ENCODE results near the gene RAVER1. TPM values are rescaled to one million over a fixed set of nuclear protein-coding genes. Genes with fewer than 3 reads are reported as not detected.
A peak's percentile ranks its signal among the peaks of the same experiment; 100 is the strongest.

RAVER1 gene
- total RNA-seq, 1 donor from 2014 or later, result 24.8 TPM

GRCh38 chr19:10286803-10287737 is 46.3 kb downstream of the RAVER1 start, which contains the start of gene ICAM4:
Gene ICAM4, plus strand, starts transcription at chr19:10286955. Its CDS starts 58 bp downstream, at chr19:10287013.
- Mint-ChIP-seq H3K9me3 (ENCODE audit: unreplicated experiment) (peaks cover 7% of the 10 kb centered on the region), H3K27me3 (ENCODE audit: unreplicated experiment) (peaks cover 22% of the 10 kb centered on the region), H3K4me1 (ENCODE audit: low read depth, unreplicated experiment) (peaks cover 1% of the 10 kb centered on the region), H3K27ac (ENCODE audit: unreplicated experiment) (no peak within 1 kb of the TSS), H3K4me3 (ENCODE audit: unreplicated experiment) (no peak within 1 kb of the TSS), H3K36me3 (ENCODE audit: unreplicated experiment) (no peaks in the 10 kb centered on the region)
- DNase-seq, result peak; percentile 33
- TF ChIP-seq, protein P1, sequence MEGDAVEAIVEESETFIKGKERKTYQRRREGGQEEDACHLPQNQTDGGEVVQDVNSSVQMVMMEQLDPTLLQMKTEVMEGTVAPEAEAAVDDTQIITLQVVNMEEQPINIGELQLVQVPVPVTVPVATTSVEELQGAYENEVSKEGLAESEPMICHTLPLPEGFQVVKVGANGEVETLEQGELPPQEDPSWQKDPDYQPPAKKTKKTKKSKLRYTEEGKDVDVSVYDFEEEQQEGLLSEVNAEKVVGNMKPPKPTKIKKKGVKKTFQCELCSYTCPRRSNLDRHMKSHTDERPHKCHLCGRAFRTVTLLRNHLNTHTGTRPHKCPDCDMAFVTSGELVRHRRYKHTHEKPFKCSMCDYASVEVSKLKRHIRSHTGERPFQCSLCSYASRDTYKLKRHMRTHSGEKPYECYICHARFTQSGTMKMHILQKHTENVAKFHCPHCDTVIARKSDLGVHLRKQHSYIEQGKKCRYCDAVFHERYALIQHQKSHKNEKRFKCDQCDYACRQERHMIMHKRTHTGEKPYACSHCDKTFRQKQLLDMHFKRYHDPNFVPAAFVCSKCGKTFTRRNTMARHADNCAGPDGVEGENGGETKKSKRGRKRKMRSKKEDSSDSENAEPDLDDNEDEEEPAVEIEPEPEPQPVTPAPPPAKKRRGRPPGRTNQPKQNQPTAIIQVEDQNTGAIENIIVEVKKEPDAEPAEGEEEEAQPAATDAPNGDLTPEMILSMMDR (IDR thresholded peaks at IDR 0.05; ENCODE audit: partially characterized antibody, unreplicated experiment), result no peak

- TF ChIP-seq, protein P1 (IDR thresholded peaks at IDR 0.05; ENCODE audit: partially characterized antibody, unreplicated experiment), result no peak
- no peaks in the 10 kb centered on the region for H3K36me3 Mint-ChIP-seq (ENCODE audit: unreplicated experiment)
- DNase-seq, result no peak
- peaks cover 15% of the 10 kb centered on the region for H3K27me3 Mint-ChIP-seq (ENCODE audit: unreplicated experiment)
- no peak overlapping the region for H3K4me3 Mint-ChIP-seq (ENCODE audit: unreplicated experiment)
- H3K9me3 Mint-ChIP-seq (ENCODE audit: unreplicated experiment), result peaks cover 5% of the 10 kb centered on the region
- H3K27ac Mint-ChIP-seq (ENCODE audit: unreplicated experiment), result no peak overlapping the region
- no peaks in the 10 kb centered on the region for H3K4me1 Mint-ChIP-seq (ENCODE audit: low read depth, unreplicated experiment)
Measured at GRCh38 chr19:10285393-10285792, 47.9 kb downstream of the RAVER1 start.

- TF ChIP-seq, protein P1 (IDR thresholded peaks at IDR 0.05; ENCODE audit: partially characterized antibody, unreplicated experiment), result no peak
- Mint-ChIP-seq H3K36me3 (ENCODE audit: unreplicated experiment) (no peaks in the 10 kb centered on the region), H3K4me1 (ENCODE audit: low read depth, unreplicated experiment) (no peaks in the 10 kb centered on the region), H3K27ac (ENCODE audit: unreplicated experiment) (no peak overlapping the region), H3K27me3 (ENCODE audit: unreplicated experiment) (peaks cover 13% of the 10 kb centered on the region), H3K4me3 (ENCODE audit: unreplicated experiment) (no peak overlapping the region), H3K9me3 (ENCODE audit: unreplicated experiment) (peaks cover 5% of the 10 kb centered on the region)
- DNase-seq, result no peak
Measured at GRCh38 chr19:10284960-10285278, 48.4 kb downstream of the RAVER1 start.

DNA sequence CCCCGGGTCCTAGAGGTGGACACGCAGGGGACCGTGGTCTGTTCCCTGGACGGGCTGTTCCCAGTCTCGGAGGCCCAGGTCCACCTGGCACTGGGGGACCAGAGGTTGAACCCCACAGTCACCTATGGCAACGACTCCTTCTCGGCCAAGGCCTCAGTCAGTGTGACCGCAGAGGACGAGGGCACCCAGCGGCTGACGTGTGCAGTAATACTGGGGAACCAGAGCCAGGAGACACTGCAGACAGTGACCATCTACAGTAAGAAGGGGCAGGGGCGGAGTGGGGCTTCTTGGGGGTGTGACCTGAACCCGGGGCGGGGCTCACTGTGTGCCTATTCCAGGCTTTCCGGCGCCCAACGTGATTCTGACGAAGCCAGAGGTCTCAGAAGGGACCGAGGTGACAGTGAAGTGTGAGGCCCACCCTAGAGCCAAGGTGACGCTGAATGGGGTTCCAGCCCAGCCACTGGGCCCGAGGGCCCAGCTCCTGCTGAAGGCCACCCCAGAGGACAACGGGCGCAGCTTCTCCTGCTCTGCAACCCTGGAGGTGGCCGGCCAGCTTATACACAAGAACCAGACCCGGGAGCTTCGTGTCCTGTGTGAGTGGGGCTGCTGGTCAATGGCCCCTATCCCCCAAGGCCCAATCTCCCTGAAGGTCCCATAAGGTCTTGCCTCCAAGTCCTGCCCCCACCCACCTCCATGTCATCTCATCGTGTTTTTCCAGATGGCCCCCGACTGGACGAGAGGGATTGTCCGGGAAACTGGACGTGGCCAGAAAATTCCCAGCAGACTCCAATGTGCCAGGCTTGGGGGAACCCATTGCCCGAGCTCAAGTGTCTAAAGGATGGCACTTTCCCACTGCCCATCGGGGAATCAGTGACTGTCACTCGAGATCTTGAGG is 49.0 kb downstream of the RAVER1 start:
- no peak for DNase-seq
- H3K27me3 Mint-ChIP-seq (ENCODE audit: unreplicated experiment), result peaks cover 15% of the 10 kb centered on the region
- no peaks in the 10 kb centered on the region for H3K36me3 Mint-ChIP-seq (ENCODE audit: unreplicated experiment)
- peaks cover 5% of the 10 kb centered on the region for H3K9me3 Mint-ChIP-seq (ENCODE audit: unreplicated experiment)
- no peak overlapping the region for H3K4me3 Mint-ChIP-seq (ENCODE audit: unreplicated experiment)
- TF ChIP-seq, protein P1 (IDR thresholded peaks at IDR 0.05; ENCODE audit: partially characterized antibody, unreplicated experiment), result no peak
- no peaks in the 10 kb centered on the region for H3K4me1 Mint-ChIP-seq (ENCODE audit: low read depth, unreplicated experiment)
- H3K27ac Mint-ChIP-seq (ENCODE audit: unreplicated experiment), result no peak overlapping the region
